ENCODE data around the gene SH3RF3. TPM values are rescaled to one million over a fixed set of nuclear protein-coding genes. Genes with fewer than 3 reads are reported as not detected.

The SH3RF3 gene
- total RNA-seq, 1 experiment from 2014 or later, result 0.32 TPM

- in situ Hi-C loops (cut with HindIII; ENCODE audit: low pct_unique_long_range_greater_than_20kb, low sequenced_read_pairs), result no loop called here
- no peak for DNase-seq (ENCODE audit: low read depth, low spot score)
These were observed 352.6 kb downstream of the SH3RF3 start for GRCh38 chr2:109481599-109481998.

GRCh38 chr2:109482361-109482861 is 353.4 kb downstream of the SH3RF3 start:
- in situ Hi-C loops (cut with HindIII; ENCODE audit: low pct_unique_long_range_greater_than_20kb, low sequenced_read_pairs), result no loop called here
- DNase-seq (ENCODE audit: low read depth, low spot score), result no peak

GRCh38 chr2:109486711-109487535 is 357.9 kb downstream of the SH3RF3 start:
- in situ Hi-C loops (cut with HindIII; ENCODE audit: low pct_unique_long_range_greater_than_20kb, low sequenced_read_pairs), result no loop called here

GRCh38 chr2:109487536-109487869 is 358.5 kb downstream of the SH3RF3 start:
- in situ Hi-C loops (cut with HindIII; ENCODE audit: low pct_unique_long_range_greater_than_20kb, low sequenced_read_pairs), result no loop called here
- no peak for DNase-seq (ENCODE audit: low read depth, low spot score)

More at GRCh38 chr2:109486711-109487535, 357.9 kb downstream of the SH3RF3 start:
- no peak for DNase-seq (ENCODE audit: low read depth, low spot score)

- in situ Hi-C loops (cut with HindIII; ENCODE audit: low pct_unique_long_range_greater_than_20kb, low sequenced_read_pairs), result no loop called here
- no peak for DNase-seq (ENCODE audit: low read depth, low spot score)
These were observed 359.1 kb downstream of the SH3RF3 start for GRCh38 chr2:109487871-109488655.

- no peak for DNase-seq (ENCODE audit: low read depth, low spot score)
- in situ Hi-C loops (cut with HindIII; ENCODE audit: low pct_unique_long_range_greater_than_20kb, low sequenced_read_pairs), result no loop called here
These were observed 360.3 kb downstream of the SH3RF3 start for GRCh38 chr2:109489296-109489695.

GRCh38 chr2:109493176-109493935 is 364.4 kb downstream of the SH3RF3 start:
- DNase-seq (ENCODE audit: low read depth, low spot score), result no peak
- in situ Hi-C loops (cut with HindIII; ENCODE audit: low pct_unique_long_range_greater_than_20kb, low sequenced_read_pairs), result no loop called here

GRCh38 chr2:109494351-109494750 is 365.3 kb downstream of the SH3RF3 start:
- in situ Hi-C loops (cut with HindIII; ENCODE audit: low pct_unique_long_range_greater_than_20kb, low sequenced_read_pairs), result no loop called here

GRCh38 chr2:109497463-109497862 is 368.5 kb downstream of the SH3RF3 start:
- DNase-seq (ENCODE audit: low read depth, low spot score), result no peak
- in situ Hi-C loops (cut with HindIII; ENCODE audit: low pct_unique_long_range_greater_than_20kb, low sequenced_read_pairs), result no loop called here

More at GRCh38 chr2:109494351-109494750, 365.3 kb downstream of the SH3RF3 start:
- DNase-seq (ENCODE audit: low read depth, low spot score), result no peak

GRCh38 chr2:109497911-109498870 is 369.2 kb downstream of the SH3RF3 start:
- in situ Hi-C loops (cut with HindIII; ENCODE audit: low pct_unique_long_range_greater_than_20kb, low sequenced_read_pairs), result no loop called here
- DNase-seq (ENCODE audit: low read depth, low spot score), result no peak

GRCh38 chr2:109498906-109499305 is 369.9 kb downstream of the SH3RF3 start:
- in situ Hi-C loops (cut with HindIII; ENCODE audit: low pct_unique_long_range_greater_than_20kb, low sequenced_read_pairs), result no loop called here
- DNase-seq (ENCODE audit: low read depth, low spot score), result no peak

- DNase-seq (ENCODE audit: low read depth, low spot score), result no peak
- in situ Hi-C loops (cut with HindIII; ENCODE audit: low pct_unique_long_range_greater_than_20kb, low sequenced_read_pairs), result no loop called here
These were observed 370.6 kb downstream of the SH3RF3 start for GRCh38 chr2:109499566-109499965.

GRCh38 chr2:109500910-109501309 is 371.9 kb downstream of the SH3RF3 start:
- DNase-seq (ENCODE audit: low read depth, low spot score), result no peak
- in situ Hi-C loops (cut with HindIII; ENCODE audit: low pct_unique_long_range_greater_than_20kb, low sequenced_read_pairs), result no loop called here

- in situ Hi-C loops (cut with HindIII; ENCODE audit: low pct_unique_long_range_greater_than_20kb, low sequenced_read_pairs), result no loop called here
- DNase-seq (ENCODE audit: low read depth, low spot score), result no peak
These were observed 372.5 kb downstream of the SH3RF3 start for GRCh38 chr2:109501461-109501860.

GRCh38 chr2:109503191-109503590 is 374.2 kb downstream of the SH3RF3 start:
- in situ Hi-C loops (cut with HindIII; ENCODE audit: low pct_unique_long_range_greater_than_20kb, low sequenced_read_pairs), result no loop called here

GRCh38 chr2:109507217-109507616 is 378.2 kb downstream of the SH3RF3 start:
- in situ Hi-C loops (cut with HindIII; ENCODE audit: low pct_unique_long_range_greater_than_20kb, low sequenced_read_pairs), result no loop called here
- no peak for DNase-seq (ENCODE audit: low read depth, low spot score)

More at GRCh38 chr2:109503191-109503590, 374.2 kb downstream of the SH3RF3 start:
- no peak for DNase-seq (ENCODE audit: low read depth, low spot score)

GRCh38 chr2:109507828-109508227 is 378.8 kb downstream of the SH3RF3 start:
- DNase-seq (ENCODE audit: low read depth, low spot score), result no peak
- in situ Hi-C loops (cut with HindIII; ENCODE audit: low pct_unique_long_range_greater_than_20kb, low sequenced_read_pairs), result no loop called here

Data from SK-MEL-5 (cell line).